ENCODE results near the gene RAP2A.

Gene RAP2A

GRCh38 chr13:97392020-97392419 is 41.9 kb upstream of the RAP2A start:
- Histone ChIP-seq H3K9me3 (ENCODE audit: low read length) (no peaks in the 10 kb centered on the region), H3K79me2 (ENCODE audit: insufficient read depth, low read length) (no peaks in the 10 kb centered on the region), H3K36me3 (ENCODE audit: insufficient read depth, low read length) (peaks cover 10% of the 10 kb centered on the region; the same call in 1 of the 2 replicates), H2AFZ (ENCODE audit: low read length) (no peak overlapping the region), H3K9ac (ENCODE audit: low read length) (no peak overlapping the region), H3K27me3 (ENCODE audit: insufficient read depth, low read length) (no peaks in the 10 kb centered on the region), H3K9me2 (ENCODE audit: low read depth, low read length) (no peaks in the 10 kb centered on the region), H3K4me2 (ENCODE audit: low read length) (no peak overlapping the region), H3F3A (ENCODE audit: insufficient read depth, low read length) (no peaks in the 10 kb centered on the region), H4K20me1 (ENCODE audit: insufficient read depth, low read length) (no peaks in the 10 kb centered on the region), H3K4me3 (ENCODE audit: low read depth, low read length, poor library complexity, severe bottlenecking) (no peak overlapping the region), H3K27ac (ENCODE audit: low read depth, low read length, poor library complexity, severe bottlenecking) (no peak overlapping the region), H3K4me1 (ENCODE audit: insufficient read depth, low read length, severe bottlenecking) (no peaks in the 10 kb centered on the region)
- TF ChIP-seq CTCF (IDR thresholded peaks at IDR 0.05; ENCODE audit: low read length) (no peak), EZH2 (IDR thresholded peaks at IDR 0.05; ENCODE audit: borderline replicate concordance, low read length) (no peak)

- Histone ChIP-seq H4K20me1 (ENCODE audit: insufficient read depth, low read length) (no peaks in the 10 kb centered on the region), H3K4me2 (ENCODE audit: low read length) (no peak overlapping the region), H3K36me3 (ENCODE audit: insufficient read depth, low read length) (peaks cover 10% of the 10 kb centered on the region; the same call in 1 of the 2 replicates), H3K9ac (ENCODE audit: low read length) (no peak overlapping the region), H3K27me3 (ENCODE audit: insufficient read depth, low read length) (no peaks in the 10 kb centered on the region), H2AFZ (ENCODE audit: low read length) (no peak overlapping the region), H3K27ac (ENCODE audit: low read depth, low read length, poor library complexity, severe bottlenecking) (no peak overlapping the region), H3K4me1 (ENCODE audit: insufficient read depth, low read length, severe bottlenecking) (no peaks in the 10 kb centered on the region), H3F3A (ENCODE audit: insufficient read depth, low read length) (no peaks in the 10 kb centered on the region), H3K9me3 (ENCODE audit: low read length) (no peaks in the 10 kb centered on the region), H3K4me3 (ENCODE audit: low read depth, low read length, poor library complexity, severe bottlenecking) (no peak overlapping the region), H3K9me2 (ENCODE audit: low read depth, low read length) (no peaks in the 10 kb centered on the region), H3K79me2 (ENCODE audit: insufficient read depth, low read length) (no peaks in the 10 kb centered on the region)
- TF ChIP-seq EZH2 (IDR thresholded peaks at IDR 0.05; ENCODE audit: borderline replicate concordance, low read length) (no peak), CTCF (IDR thresholded peaks at IDR 0.05; ENCODE audit: low read length) (no peak)
Measured at GRCh38 chr13:97394542-97394941, 39.4 kb upstream of the RAP2A start.

DNA sequence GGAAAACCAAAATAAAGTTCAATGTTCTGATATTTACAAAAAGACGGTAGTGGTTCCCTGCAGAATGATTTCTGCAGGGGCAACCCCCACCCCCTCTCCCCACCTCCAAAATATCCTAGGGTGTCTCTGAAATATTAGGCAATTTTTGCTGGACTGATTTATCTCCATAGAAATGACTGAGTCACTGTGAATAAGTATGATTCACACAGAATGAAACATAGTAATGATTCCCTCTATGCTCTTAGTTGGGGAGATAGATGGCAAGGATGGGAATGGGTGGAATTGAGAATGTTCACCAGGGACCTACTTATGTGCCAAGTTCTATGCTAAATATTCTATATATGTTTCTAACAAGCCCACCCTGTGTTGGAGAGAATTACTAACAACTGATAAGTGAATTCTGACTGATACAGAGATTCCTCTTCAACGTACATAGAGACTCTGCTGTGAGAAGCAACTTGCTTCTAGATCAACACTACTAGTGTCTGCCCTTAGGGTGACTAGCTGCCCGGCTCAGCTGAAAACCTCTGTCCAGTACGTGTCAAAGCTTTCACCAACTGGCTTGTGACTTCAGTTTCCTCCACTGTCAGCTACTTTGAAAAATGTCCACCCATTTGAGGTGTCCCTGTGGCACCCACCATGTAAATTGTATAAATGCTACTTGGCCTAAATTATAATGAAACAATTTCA is 38.4 kb upstream of the RAP2A start:
- Histone ChIP-seq H3K9me2 (ENCODE audit: low read depth, low read length) (no peaks in the 10 kb centered on the region), H3F3A (ENCODE audit: insufficient read depth, low read length) (no peaks in the 10 kb centered on the region), H3K36me3 (ENCODE audit: insufficient read depth, low read length) (peaks cover 10% of the 10 kb centered on the region; the same call in 1 of the 2 replicates), H3K9ac (ENCODE audit: low read length) (no peak overlapping the region), H3K79me2 (ENCODE audit: insufficient read depth, low read length) (no peaks in the 10 kb centered on the region), H3K4me3 (ENCODE audit: low read depth, low read length, poor library complexity, severe bottlenecking) (no peak overlapping the region), H4K20me1 (ENCODE audit: insufficient read depth, low read length) (no peaks in the 10 kb centered on the region), H3K4me2 (ENCODE audit: low read length) (no peak overlapping the region), H3K27me3 (ENCODE audit: insufficient read depth, low read length) (no peaks in the 10 kb centered on the region), H3K9me3 (ENCODE audit: low read length) (no peaks in the 10 kb centered on the region), H3K27ac (ENCODE audit: low read depth, low read length, poor library complexity, severe bottlenecking) (no peak overlapping the region), H3K4me1 (ENCODE audit: insufficient read depth, low read length, severe bottlenecking) (no peaks in the 10 kb centered on the region), H2AFZ (ENCODE audit: low read length) (no peak overlapping the region)
- no peak for TF ChIP-seq EZH2 (IDR thresholded peaks at IDR 0.05; ENCODE audit: borderline replicate concordance, low read length)
- no peak for TF ChIP-seq CTCF (IDR thresholded peaks at IDR 0.05; ENCODE audit: low read length)
